Endothelial cell of umbilical vein (primary cell): ENCODE data around the gene PTDSS2. TPM values are rescaled to one million over a fixed set of nuclear protein-coding genes. Genes with fewer than 3 reads are reported as not detected.
"Not testable (repeated sequence)": the region's sequence is repeated elsewhere in the genome, so short reads cannot be mapped to it uniquely, and the experiment has no call there.

ENCODE experiments used
- BruUV-seq: library from RNA; stranded (reverse); fragments of 400-500 nt; replicated peaks from 2 replicates; lab custom pipeline; 2021; lab: Mats Ljungman, UMichigan
- CTCF ChIA-PET: fragments of 300-600, 350-600 bp; sonication (Branson Sonifier 250); formaldehyde crosslinking; loops from one replicate; lab custom pipeline; 2021; ENCODE audit warnings: antibody characterized with exemption, inconsistent platforms; lab: Charles Lee
- POLR2A ChIA-PET: fragments of 300-600, 350-600 bp; sonication (Branson Sonifier 250); formaldehyde crosslinking; loops from one replicate; lab custom pipeline; 2021; ENCODE audit warnings: antibody characterized with exemption, inconsistent platforms; lab: Charles Lee
- DNase-seq: peaks from one replicate; pipeline ENCODE4 v3.0.0-alpha.2; 2011; ENCODE audit warnings: low read depth, low spot score
- FAIRE-seq: peaks from 2 replicates; lab custom pipeline; 2011; peaks lifted over from hg19 to GRCh38; lab: Jason Lieb, UNC
- H2AFZ ChIP-seq: 2 replicates; pipeline ENCODE4 v1.6.0; 2012; ENCODE audit warnings: low read depth, low read length, control low read depth, inconsistent platforms
- H3K27ac ChIP-seq: 2 replicates; pipeline ENCODE4 v1.5.1; 2011; ENCODE audit warnings: low read depth, mild to moderate bottlenecking, control low read depth, low read length, moderate library complexity; ENCODE audit not compliant: insufficient read depth
- H3K27me3 ChIP-seq, 2 experiments: 2 replicates each; pipeline versions ENCODE4 v1.6.0 to v1.6.1; 2011; ENCODE audit warnings: low read length in 2 of 2, mixed read lengths in 1 of 2; ENCODE audit not compliant: control insufficient read depth in 2 of 2, insufficient read depth in 2 of 2
- H3K36me3 ChIP-seq, 2 experiments: 2 replicates in 1 of 2; 3 replicates in 1 of 2; pipeline ENCODE4 v1.5.1; 2011; ENCODE audit warnings: low read length in 2 of 2, mild to moderate bottlenecking in 1 of 2, moderate library complexity in 1 of 2; ENCODE audit not compliant: control insufficient read depth in 2 of 2, insufficient read depth in 2 of 2; ENCODE audit errors: extremely low read depth in 1 of 2
- H3K4me1 ChIP-seq: 3 replicates; pipeline ENCODE4 v1.5.1; 2011; ENCODE audit warnings: mild to moderate bottlenecking, low read length; ENCODE audit not compliant: control insufficient read depth, insufficient read depth; ENCODE audit errors: extremely low read depth
- H3K4me2 ChIP-seq: 2 replicates; pipeline ENCODE4 v1.6.1; 2011; ENCODE audit warnings: low read length, control low read depth, mixed read lengths; ENCODE audit not compliant: insufficient read depth
- H3K4me3 ChIP-seq, 3 experiments: fragments of 200-600 bp in 1 of 3; sonication (generic), shearing (Covaris generic) in 1 of 3; replicated peaks in 1 of 3; 2 replicates each; pipeline ENCODE4 v1.5.1; 2011 to 2016; ENCODE audit warnings: control low read depth in 3 of 3, low read length in 3 of 3, mild to moderate bottlenecking in 2 of 3, inconsistent platforms in 1 of 3, low read depth in 1 of 3, moderate library complexity in 1 of 3; ENCODE audit not compliant: insufficient read depth in 1 of 3
- H3K79me2 ChIP-seq: 2 replicates; pipeline ENCODE4 v1.6.0; 2012; ENCODE audit warnings: low read length, inconsistent platforms; ENCODE audit not compliant: control insufficient read depth, insufficient read depth
- H3K9ac ChIP-seq: replicated peaks from 2 replicates; pipeline ENCODE3; 2011; ENCODE audit warnings: low read length, control low read depth; ENCODE audit not compliant: insufficient read depth; ENCODE audit errors: extremely low read depth
- H3K9me1 ChIP-seq: replicated peaks from 3 replicates; pipeline ENCODE4 v1.6.0; 2011; ENCODE audit warnings: mild to moderate bottlenecking, low read length; ENCODE audit not compliant: control insufficient read depth, insufficient read depth; ENCODE audit errors: extremely low read depth
- H3K9me3 ChIP-seq: replicated peaks from 2 replicates; pipeline ENCODE4 v1.5.1; 2012; ENCODE audit warnings: low read length, inconsistent platforms; ENCODE audit not compliant: control insufficient read depth, insufficient read depth
- H4K20me1 ChIP-seq: replicated peaks from 2 replicates; pipeline ENCODE3; 2011; ENCODE audit warnings: mild to moderate bottlenecking, low read length; ENCODE audit not compliant: control insufficient read depth, insufficient read depth; ENCODE audit errors: extremely low read depth
- CTCF ChIP-seq, 2 donors: IDR thresholded peaks; 1 replicate in 1 of 2; 2 replicates in 1 of 2; pipeline ENCODE4 v1.5.1; 2011; ENCODE audit warnings: low read length in 2 of 2, mild to moderate bottlenecking in 2 of 2, moderate library complexity in 2 of 2, control low read depth in 1 of 2, inconsistent platforms in 1 of 2, low read depth in 1 of 2; ENCODE audit not compliant: insufficient read depth in 1 of 2; ENCODE audit errors: extremely low read depth in 1 of 2
- EZH2 ChIP-seq: IDR thresholded peaks from 2 replicates; pipeline ENCODE4 v1.6.1; 2012; ENCODE audit warnings: borderline replicate concordance, low read depth, mild to moderate bottlenecking, moderate library complexity, low read length, inconsistent platforms; ENCODE audit not compliant: severe bottlenecking
- FOS ChIP-seq: IDR thresholded peaks from 2 replicates; pipeline ENCODE4 v1.6.1; 2011; ENCODE audit warnings: mild to moderate bottlenecking, low read length, moderate library complexity, borderline replicate concordance; ENCODE audit not compliant: insufficient read depth
- GATA2 ChIP-seq: IDR thresholded peaks from 2 replicates; pipeline ENCODE4 v1.7.0; 2011; ENCODE audit warnings: low read depth, mild to moderate bottlenecking, moderate library complexity, mixed read lengths, low read length; ENCODE audit not compliant: insufficient read length, insufficient read depth
- JUN ChIP-seq: IDR thresholded peaks from 2 replicates; pipeline ENCODE4 v1.6.1; 2011; ENCODE audit warnings: borderline replicate concordance, low read depth; ENCODE audit not compliant: insufficient read length, insufficient read depth
- MAX ChIP-seq: IDR thresholded peaks from 2 replicates; pipeline ENCODE4 v1.6.1; 2011; ENCODE audit not compliant: insufficient read depth, insufficient read length
- MYC ChIP-seq: IDR thresholded peaks from one replicate; pipeline ENCODE4 v1.6.1; 2011; ENCODE audit warnings: mild to moderate bottlenecking, low read depth, low read length
- POLR2A ChIP-seq: IDR thresholded peaks from 2 replicates; pipeline ENCODE4 v1.6.1; 2012; ENCODE audit warnings: low read depth, mild to moderate bottlenecking, control low read depth, low read length
- POLR2AphosphoS5 ChIP-seq: IDR thresholded peaks from 2 replicates; pipeline ENCODE4 v1.6.1; 2012; ENCODE audit warnings: low read depth, mild to moderate bottlenecking, control low read depth, low read length, moderate library complexity; ENCODE audit not compliant: insufficient read depth
- dilution Hi-C: fragments of 300-500 bp; cut with MboI; formaldehyde crosslinking; loops from one replicate; pipeline ENCODE4 v1.15.0; 2019; ENCODE audit warnings: low sequenced_read_pairs; ENCODE audit not compliant: extremely low pct_ligation_motif_present
- intact Hi-C: fragments of 100-400 bp; cut with micrococcal nuclease; formaldehyde crosslinking; loops from one replicate; pipeline ENCODE4 v1.10.0; 2022
- polyA plus RNA-seq, 4 experiments: library from polyadenylated mRNA; depleted of rRNA in 3 of 4; stranded (reverse) in 3 of 4; unstranded in 1 of 4; fragments of >200 nt; gene quantifications; 2 replicates each; pipeline versions ENCODE4 v1.2.1 to v1.2.3, GENCODE V29; 2011 to 2012; ENCODE audit warnings: missing spikeins in 1 of 4
- total RNA-seq: library from RNA; stranded (reverse); gene quantifications from 2 replicates; pipeline ENCODE4 v1.2.3, GENCODE V29; 2021

Gene PTDSS2
- total and polyA plus RNA-seq, 2 donors (not counting 3 experiments of a cell fraction or from before 2014, with no cell fraction given), result 41.4 to 46.8 TPM

- FAIRE-seq (no peak), DNase-seq (no peak)
- Histone ChIP-seq H2AFZ (no peak overlapping the region), H3K9me1 (no peaks in the 10 kb centered on the region), H3K4me3 (no peak overlapping the region), H3K36me3 (no peaks in the 10 kb centered on the region), H4K20me1 (no peaks in the 10 kb centered on the region), H3K4me2 (no peak overlapping the region), H3K9me3 (no peaks in the 10 kb centered on the region), H3K79me2 (no peaks in the 10 kb centered on the region), H3K27ac (no peak overlapping the region), H3K27me3 (no peaks in the 10 kb centered on the region), H3K4me1 (no peaks in the 10 kb centered on the region), H3K9ac (no peak overlapping the region)
- intact Hi-C loops, result no loop called here
- ChIA-PET CTCF (interaction anchor here (1.7 kb wide), 1 partner anchor 13 kb away, joined by 8 read pairs; no protein-coding TSS in a partner anchor), POLR2A (no interaction called here)
- dilution Hi-C loops, result no loop called here
- BruUV-seq, result no TSS peak
- TF ChIP-seq POLR2AphosphoS5 (no peak), MYC (no peak), EZH2 (no peak), GATA2 (no peak), CTCF (IDR thresholded peaks at IDR 0.05; ENCODE audit: extremely low read depth in 1 of 2, insufficient read depth in 1 of 2, low read depth in 1 of 2, low read length in 2 of 2) (no peak), POLR2A (no peak), FOS (no peak), MAX (no peak), JUN (no peak)
These were observed 15.6 kb upstream of the PTDSS2 start for GRCh38 chr11:434496-434895.

- H3K9me3 ChIP-seq, H3K9ac ChIP-seq, H3K4me1 ChIP-seq, H3K9me1 ChIP-seq, H3K4me2 ChIP-seq, intact Hi-C loops, H2AFZ ChIP-seq, H3K36me3 ChIP-seq, BruUV-seq, H3K27me3 ChIP-seq, H3K79me2 ChIP-seq, DNase-seq, POLR2A ChIA-PET, H3K27ac ChIP-seq, H4K20me1 ChIP-seq, FAIRE-seq, H3K4me3 ChIP-seq, dilution Hi-C loops: not testable (repeated sequence)
- CTCF ChIA-PET, result interaction anchor here (1.7 kb wide), 1 partner anchor 12 kb away, joined by 8 read pairs; no protein-coding TSS in a partner anchor
These were observed 14.9 kb upstream of the PTDSS2 start for GRCh38 chr11:434999-435740.
